NCI-H446 (cell line): ENCODE measurements around the gene ZNF2.

Experiments
- DNase-seq, 2 experiments: peaks; one replicate each; lab custom pipeline; 2025; lab: John Stamatoyannopoulos, UW

ZNF2 gene

DNA sequence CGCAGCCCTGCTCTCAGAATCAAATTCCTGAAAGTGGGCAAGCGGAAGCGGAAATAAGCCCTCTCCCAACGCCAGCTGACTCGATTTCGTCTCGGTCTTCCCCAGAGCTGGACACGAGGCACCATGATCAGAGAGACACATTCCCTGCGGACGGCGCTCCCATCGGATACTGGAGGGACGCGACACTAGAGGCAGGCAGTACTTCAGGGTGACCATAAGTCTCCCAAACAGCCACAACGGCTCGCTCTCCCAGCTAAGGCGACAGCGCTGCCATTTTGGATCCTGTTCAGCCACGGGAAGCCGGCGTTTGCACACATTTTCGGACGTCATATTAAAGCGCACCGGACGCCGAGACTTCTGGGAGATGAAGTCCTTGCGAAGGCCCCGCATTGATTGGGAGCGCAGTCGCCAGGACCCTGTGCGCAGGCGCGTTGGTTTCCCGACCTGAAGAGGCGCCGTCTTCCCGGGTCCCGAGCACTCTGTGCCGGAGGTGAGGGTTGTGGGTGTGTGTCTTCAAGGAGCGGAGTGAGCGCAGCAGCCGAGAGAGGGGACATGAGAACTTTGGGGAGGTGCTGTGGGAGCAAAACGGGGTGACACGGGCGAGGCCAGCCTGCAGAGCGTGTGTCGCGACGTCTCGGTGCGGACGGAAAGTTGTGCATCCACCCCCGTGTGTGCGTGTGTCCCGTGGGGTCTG lies at the start of gene ZNF2:
TSS of gene ZNF2 (plus strand) at position 439 of the 694 bp plus-strand sequence. CDS start 10,418 bp downstream, outside the sequence.
- peak; percentile 92 to 97 for DNase-seq

DNA sequence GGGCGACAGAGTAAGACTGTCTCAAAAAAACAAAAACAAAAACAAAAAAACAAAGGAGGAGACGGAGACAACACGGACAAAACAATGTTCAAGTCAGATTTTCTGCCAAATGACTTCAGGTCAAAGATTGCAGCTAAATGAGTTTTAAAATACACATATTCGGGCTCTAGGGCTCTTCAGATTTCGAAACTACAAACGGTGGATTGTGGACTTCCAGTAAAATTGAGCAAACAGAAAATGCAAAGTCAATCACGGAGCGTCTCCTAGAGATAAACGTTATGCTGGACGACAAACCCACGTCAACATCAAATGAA lies 44.6 kb upstream of the ZNF2 start:
- DNase-seq, result no peak

GRCh38 chr2:95121407-95122196 lies 44.0 kb upstream of the ZNF2 start, which contains the start of gene MRPS5:
TSS of gene MRPS5 (minus strand) at chr2:95121808. CDS start at chr2:95121791, 17 bp downstream.
- DNase-seq, result peak; percentile 41 to 78

GRCh38 chr2:95122197-95122551 lies 43.4 kb upstream of the ZNF2 start:
- DNase-seq, result no peak

- no peak for DNase-seq
These were observed 26.9 kb upstream of the ZNF2 start for GRCh38 chr2:95138702-95139101.

- no peak for DNase-seq
These were observed 21.8 kb upstream of the ZNF2 start for GRCh38 chr2:95143838-95144237.

- DNase-seq, result no peak
These were observed 16.1 kb upstream of the ZNF2 start for GRCh38 chr2:95149397-95149984.

- DNase-seq, result no peak
These were observed 7.2 kb upstream of the ZNF2 start for GRCh38 chr2:95158441-95158840.

- peak in 1 of 2 experiments; percentile 24 for DNase-seq
These were observed 6.6 kb upstream of the ZNF2 start for GRCh38 chr2:95158891-95159619.

GRCh38 chr2:95159690-95160449 lies 5.7 kb upstream of the ZNF2 start, which contains the start of gene ZNF514:
TSS of gene ZNF514 (minus strand) at chr2:95159848. CDS start at chr2:95153253, 6,595 bp downstream.
- peak in 1 of 2 experiments; percentile 75 for DNase-seq

DNA sequence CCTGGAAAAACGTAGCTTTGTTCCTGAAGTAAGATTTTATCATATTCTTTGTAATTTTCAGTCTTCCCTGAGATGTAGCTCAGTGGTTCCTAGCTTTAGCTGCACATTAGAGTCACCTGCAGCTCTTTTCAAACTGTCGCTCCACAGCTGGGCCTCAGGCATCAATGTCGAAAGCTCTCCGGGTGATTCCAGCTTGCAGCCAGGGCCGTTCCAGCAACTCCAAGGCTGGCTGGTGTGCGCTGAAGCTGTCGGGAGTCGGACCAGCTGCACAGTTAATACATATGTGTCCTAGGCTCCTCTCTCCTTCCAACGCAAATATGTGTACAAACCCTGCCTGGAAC lies 609 bp upstream of the ZNF2 start:
- no peak for DNase-seq

- DNase-seq, result no peak
These were observed 605 bp downstream of the ZNF2 start for GRCh38 chr2:95166065-95166763.

GRCh38 chr2:95171902-95172301 lies 6.3 kb downstream of the ZNF2 start:
- DNase-seq, result no peak

- no peak for DNase-seq
These were observed 8.5 kb downstream of the ZNF2 start for GRCh38 chr2:95174031-95174542.

- DNase-seq, result no peak
These were observed 13.8 kb downstream of the ZNF2 start for GRCh38 chr2:95179451-95179850.

DNA sequence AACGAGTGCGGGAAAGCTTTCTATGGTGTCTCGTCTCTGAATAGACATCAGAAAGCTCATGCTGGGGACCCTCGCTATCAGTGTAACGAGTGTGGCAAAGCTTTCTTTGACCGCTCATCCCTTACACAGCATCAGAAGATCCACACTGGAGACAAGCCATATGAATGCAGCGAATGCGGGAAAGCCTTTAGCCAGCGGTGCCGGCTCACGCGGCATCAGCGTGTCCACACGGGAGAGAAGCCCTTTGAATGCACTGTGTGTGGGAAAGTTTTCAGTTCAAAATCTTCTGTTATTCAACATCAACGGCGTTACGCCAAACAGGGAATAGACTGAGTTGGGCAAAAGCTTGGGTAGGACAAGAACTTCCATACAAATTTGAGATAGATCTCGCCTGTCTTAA lies 16.2 kb downstream of the ZNF2 start:
- no peak for DNase-seq

- no peak for DNase-seq
These were observed 19.6 kb downstream of the ZNF2 start for GRCh38 chr2:95185197-95185596.

DNA sequence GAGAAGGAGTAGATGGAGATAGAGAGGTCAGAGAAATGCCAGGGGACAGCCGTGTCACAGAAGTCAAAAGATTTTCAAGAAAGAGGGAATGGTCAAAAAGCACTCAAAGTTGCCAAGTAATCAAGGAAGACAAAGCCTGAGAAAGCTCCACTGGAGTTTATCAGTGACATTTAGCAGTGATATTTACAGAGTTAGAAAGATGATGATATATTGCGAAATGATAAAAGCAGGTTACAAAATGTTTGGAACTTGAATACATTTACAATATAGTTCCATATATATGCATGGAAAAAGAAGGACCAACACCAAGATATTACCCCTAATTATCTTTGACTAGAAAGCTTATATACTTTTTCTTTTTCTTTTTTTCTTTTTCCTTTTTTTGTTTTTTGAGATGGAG lies 20.4 kb downstream of the ZNF2 start:
- no peak for DNase-seq

DNA sequence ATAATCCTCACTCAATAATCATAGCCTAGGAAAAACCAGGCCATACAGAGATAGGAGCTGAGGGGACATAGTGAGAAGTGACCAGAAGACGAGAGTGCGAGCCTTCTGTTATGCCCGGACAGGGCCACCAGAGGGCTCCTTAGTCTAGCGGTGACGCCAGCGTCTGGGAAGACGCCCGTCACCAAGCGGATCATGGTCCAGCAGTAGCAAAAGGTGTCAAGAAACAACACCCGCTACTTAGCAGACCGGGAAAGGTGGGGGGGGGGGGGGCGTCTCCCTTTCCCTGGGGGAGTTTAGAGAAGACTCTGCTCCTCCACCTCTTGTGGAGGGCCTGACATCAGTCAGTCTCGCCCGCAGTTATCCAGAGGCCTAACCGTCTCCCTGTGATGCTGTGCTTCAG lies 27.3 kb downstream of the ZNF2 start:
- peak in 1 of 2 experiments; percentile 16 for DNase-seq

DNA sequence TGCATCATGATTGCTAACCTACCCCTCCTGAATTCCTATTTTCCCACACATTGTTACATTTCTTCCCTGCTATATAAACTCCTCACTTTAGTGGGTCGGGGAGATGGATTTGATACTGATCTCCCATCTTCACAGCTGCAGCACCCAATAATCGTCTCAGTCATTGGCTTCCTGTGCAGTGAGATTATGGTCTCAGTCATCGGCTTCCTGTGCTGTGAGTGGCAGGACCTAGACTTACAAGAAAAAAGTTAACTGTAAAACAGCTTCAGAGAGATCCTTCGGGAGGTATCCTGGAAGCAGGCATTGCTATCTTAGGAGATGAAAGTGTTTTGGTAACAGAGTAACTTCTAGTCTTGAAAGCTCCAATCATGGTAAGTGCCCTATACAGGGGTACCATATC lies 38.3 kb downstream of the ZNF2 start:
- no peak for DNase-seq

GRCh38 chr2:95204396-95204795 lies 38.8 kb downstream of the ZNF2 start:
- no peak for DNase-seq
